Gastroesophageal sphincter (tissue), 4 donors: Measurements from ENCODE around the gene APP. TPM values are rescaled to one million over a fixed set of nuclear protein-coding genes. Genes with fewer than 3 reads are reported as not detected.
"Not testable (repeated sequence)": the region's sequence is repeated elsewhere in the genome, so short reads cannot be mapped to it uniquely, and the experiment has no call there.

Experiments
- ATAC-seq: fragments of 150-250 bp; one replicate; pipeline ENCODE4 v1.9.1; 2016; ENCODE audit warnings: mild to moderate bottlenecking, moderate library complexity
- H3K27ac ChIP-seq, 4 donors: fragments of 200-600 bp; sonication (generic) in 3 of 4; 1 replicate in 3 of 4; 2 replicates in 1 of 4; pipeline ENCODE4 v1.5.1; 2016 to 2019
- H3K27me3 ChIP-seq: fragments of 200-600 bp; sonication (generic); one replicate; pipeline ENCODE4 v1.5.1; 2019
- H3K36me3 ChIP-seq, 2 donors: fragments of 200-600 bp; sonication (generic); one replicate each; pipeline ENCODE4 v1.5.1; 2019; ENCODE audit warnings: control low read depth in 1 of 2
- H3K4me1 ChIP-seq, 3 donors: fragments of 200-600 bp; sonication (generic); 1 replicate in 2 of 3; 2 replicates in 1 of 3; pipeline ENCODE4 v1.5.1; 2016 to 2019; ENCODE audit warnings: control low read depth in 2 of 3
- H3K4me3 ChIP-seq, 2 donors: fragments of 200-600 bp; sonication (generic); one replicate each; pipeline ENCODE4 v1.5.1; 2019; ENCODE audit warnings: mild to moderate bottlenecking in 1 of 2, moderate library complexity in 1 of 2
- H3K9me3 ChIP-seq, 3 donors: fragments of 200-600 bp; sonication (generic); one replicate each; pipeline ENCODE4 v1.5.1; 2017 to 2019; ENCODE audit warnings: control low read depth in 2 of 3
- CTCF ChIP-seq, 4 experiments: fragments of 200-600 bp in 2 of 4; fragments of 450-650 bp in 2 of 4; sonication (generic) in 1 of 4; IDR thresholded peaks; one replicate each; pipeline ENCODE4 v1.5.1; 2017 to 2019; ENCODE audit warnings: antibody characterized with exemption in 4 of 4, mild to moderate bottlenecking in 2 of 4, moderate library complexity in 2 of 4
- EP300 ChIP-seq: sonication (generic); formaldehyde crosslinking; IDR thresholded peaks from one replicate; pipeline ENCODE4 v1.6.1; 2017; ENCODE audit warnings: antibody characterized with exemption, mild to moderate bottlenecking
- POLR2A ChIP-seq, 2 donors: fragments of 450-650 bp; IDR thresholded peaks; one replicate each; pipeline ENCODE4 v1.6.1; 2017; ENCODE audit warnings: antibody characterized with exemption in 2 of 2, mild to moderate bottlenecking in 2 of 2, moderate library complexity in 1 of 2
- POLR2AphosphoS5 ChIP-seq: sonication (generic); formaldehyde crosslinking; IDR thresholded peaks from one replicate; pipeline ENCODE4 v1.6.1; 2017; ENCODE audit warnings: antibody characterized with exemption
- WGBS, 2 donors: methylation state at CpG; one replicate each; pipeline ENCODE4 v1.1.5; 2018; ENCODE audit warnings: low coverage in 1 of 2; 5-methylcytosine and 5-hydroxymethylcytosine counted together
- total RNA-seq, 4 donors: library from RNA; depleted of rRNA; stranded (reverse); fragments of >200 nt; gene quantifications; one replicate each; pipeline ENCODE4 v1.1.0, GENCODE V29; 2016

APP gene
- total RNA-seq, 4 donors from 2014 or later = 282 to 724 (median 545) TPM

GRCh38 chr21:26085127-26085526 is 85.4 kb downstream of the APP start:
- WGBS, 2 donors = 88 to 90% methylated on average over 4 of the region's 4 CpGs
- no peaks in the 10 kb centered on the region for H3K9me3 ChIP-seq
- no peak overlapping the region for H3K4me3 ChIP-seq
- no peaks in the 10 kb centered on the region for H3K4me1 ChIP-seq
- H3K27me3 ChIP-seq = no peaks in the 10 kb centered on the region
- peaks cover 0 to 15% of the 10 kb centered on the region in 2 donors for H3K36me3 ChIP-seq
- no peak overlapping the region for H3K27ac ChIP-seq
- no peak for TF ChIP-seq POLR2A (IDR thresholded peaks at IDR 0.05)
- TF ChIP-seq CTCF (IDR thresholded peaks at IDR 0.05) = no peak
- no peak for TF ChIP-seq EP300
- no peak for TF ChIP-seq POLR2AphosphoS5
- ATAC-seq = no peak

GRCh38 chr21:26082549-26082948 is 88.0 kb downstream of the APP start:
- H3K4me1 ChIP-seq = peaks cover 0 to 6% (median 0%) of the 10 kb centered on the region in 3 donors
- no peak for ATAC-seq

GRCh38 chr21:26081175-26081760 is 89.3 kb downstream of the APP start:
- ATAC-seq, H3K36me3 ChIP-seq, H3K27me3 ChIP-seq, H3K27ac ChIP-seq, H3K9me3 ChIP-seq, H3K4me1 ChIP-seq, H3K4me3 ChIP-seq: not testable (repeated sequence)
- 89 to 91% methylated on average over 5 to 7 of the region's 7 CpGs for WGBS, 2 donors

More at GRCh38 chr21:26082549-26082948, 88.0 kb downstream of the APP start:
- TF ChIP-seq POLR2A (IDR thresholded peaks at IDR 0.05) (no peak), EP300 (no peak), POLR2AphosphoS5 (no peak), CTCF (IDR thresholded peaks at IDR 0.05) (no peak)
- Histone ChIP-seq H3K27me3 (no peaks in the 10 kb centered on the region), H3K36me3 (no peaks in the 10 kb centered on the region), H3K4me3 (no peak overlapping the region), H3K27ac (no peak overlapping the region), H3K9me3 (no peaks in the 10 kb centered on the region)
- WGBS, 2 donors = 74 to 86% methylated on average over 2 of the region's 2 CpGs

- WGBS, 2 donors = 92 to 96% methylated on average over 1 to 6 of the region's 6 CpGs
- H3K4me1 ChIP-seq = peaks cover 0 to 6% (median 0%) of the 10 kb centered on the region in 3 donors
- H3K9me3 ChIP-seq = no peaks in the 10 kb centered on the region
- no peak overlapping the region for H3K4me3 ChIP-seq
- H3K36me3 ChIP-seq = no peaks in the 10 kb centered on the region
- no peak overlapping the region for H3K27ac ChIP-seq
- H3K27me3 ChIP-seq = no peaks in the 10 kb centered on the region
- ATAC-seq = no peak
- TF ChIP-seq POLR2AphosphoS5 = no peak
- no peak for TF ChIP-seq EP300
- no peak for TF ChIP-seq POLR2A (IDR thresholded peaks at IDR 0.05)
- TF ChIP-seq CTCF (IDR thresholded peaks at IDR 0.05) = no peak
These were observed 90.4 kb downstream of the APP start for GRCh38 chr21:26080211-26080610.

- no peaks in the 10 kb centered on the region for H3K27me3 ChIP-seq
- peaks cover 0 to 6% (median 0%) of the 10 kb centered on the region in 3 donors for H3K4me1 ChIP-seq
- no peak for TF ChIP-seq EP300
- no peak for TF ChIP-seq POLR2AphosphoS5
- no peak for TF ChIP-seq CTCF (IDR thresholded peaks at IDR 0.05)
- no peak for TF ChIP-seq POLR2A (IDR thresholded peaks at IDR 0.05)
- no peaks in the 10 kb centered on the region for H3K9me3 ChIP-seq
- 50 to 86% methylated on average over 4 of the region's 4 CpGs for WGBS, 2 donors
- no peak overlapping the region for H3K4me3 ChIP-seq
- no peaks in the 10 kb centered on the region for H3K36me3 ChIP-seq
- peak overlapping the region in 2 of 4 donors; percentile 30 to 36 for H3K27ac ChIP-seq
- no peak for ATAC-seq
These were observed 91.2 kb downstream of the APP start for GRCh38 chr21:26079366-26079765.
